ENCODE data around the gene LRRC3B. TPM values are rescaled to one million over a fixed set of nuclear protein-coding genes. Genes with fewer than 3 reads are reported as not detected.

The LRRC3B gene
- total RNA-seq, 2 donors from 2014 or later: 0.03 TPM; not detected in 1

DNA sequence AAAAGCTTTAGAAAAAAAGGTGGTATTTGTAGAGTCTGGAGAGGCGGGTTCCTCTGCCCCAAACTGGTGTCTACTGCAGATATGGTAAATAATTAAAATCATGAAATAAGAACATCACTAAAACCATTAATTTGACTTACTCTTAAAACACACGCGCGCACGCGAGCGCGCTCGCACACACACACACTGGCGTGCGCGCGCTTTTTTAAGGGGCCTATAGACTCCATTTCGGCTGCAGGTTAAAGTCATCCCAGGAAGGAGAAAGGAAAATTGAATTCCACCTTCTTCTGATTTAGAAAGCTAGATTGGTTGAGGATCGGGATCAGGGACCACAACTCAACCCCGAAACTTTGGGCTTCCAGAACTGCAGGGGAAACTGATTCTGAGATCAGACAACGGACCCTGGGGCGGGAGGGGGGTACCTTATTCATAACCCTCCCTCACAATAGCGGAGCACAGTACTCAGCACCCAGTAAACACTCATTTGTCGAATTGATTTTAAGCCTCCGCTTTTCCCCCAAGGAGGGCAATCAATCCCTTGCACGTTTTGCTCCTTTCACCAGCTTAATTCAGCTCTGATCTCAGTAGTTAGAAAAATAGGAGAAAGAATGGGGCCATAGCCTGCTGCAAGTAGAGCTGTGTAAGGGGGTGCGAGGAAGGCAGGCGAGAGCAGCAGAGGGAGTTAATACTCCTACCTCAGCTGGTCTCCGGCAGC is 509 bp upstream of the LRRC3B start:
- ATAC-seq (replicated peaks): no peak
- Mint-ChIP-seq H3K4me1 (no peaks in the 10 kb centered on the region), H3K36me3 (ENCODE audit: low read depth) (no peaks in the 10 kb centered on the region), H3K27me3 (peaks cover 35% of the 10 kb centered on the region), H3K4me3 (no peak overlapping the region), H3K27ac (no peak overlapping the region), H3K9me3 (no peaks in the 10 kb centered on the region)

DNA sequence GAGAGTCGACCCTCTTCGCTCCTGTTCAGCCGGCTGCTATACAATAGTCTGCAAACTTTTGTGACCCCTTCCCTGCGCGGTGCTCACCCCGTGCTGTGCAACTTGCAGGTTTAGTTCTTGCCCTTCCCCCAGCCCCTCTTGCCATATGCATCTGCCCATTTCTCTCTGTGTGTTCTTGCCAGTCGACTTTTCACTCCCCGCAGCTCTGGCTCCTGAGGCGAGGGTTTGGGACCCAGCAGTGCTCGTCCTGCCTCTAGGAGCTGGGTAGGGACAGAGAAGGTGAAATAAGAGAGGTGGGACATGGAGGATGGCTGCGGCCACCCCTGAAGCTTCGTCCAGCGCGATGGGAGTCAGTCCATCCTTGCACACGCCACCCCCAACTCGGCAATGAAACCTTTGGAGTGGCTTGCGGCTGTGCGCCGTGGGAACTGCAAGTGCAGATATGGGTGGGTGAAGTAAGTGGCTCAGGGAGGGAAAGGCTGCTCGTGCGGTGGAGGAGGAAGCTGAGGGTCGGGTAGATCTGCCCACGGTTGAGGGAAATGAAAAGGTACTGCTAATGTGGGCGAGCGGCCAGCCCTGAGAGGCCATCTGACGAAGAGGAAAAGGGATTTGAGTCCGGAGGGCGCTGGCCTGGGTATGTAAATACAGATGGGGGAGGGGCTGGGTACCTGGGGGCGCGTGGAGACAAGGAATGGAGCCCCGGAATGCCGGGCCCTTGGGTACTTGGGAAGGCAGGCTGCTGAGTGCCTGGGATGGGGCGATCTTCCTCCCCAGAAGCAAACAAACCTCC is 1.0 kb downstream of the LRRC3B start:
- ATAC-seq (replicated peaks): no peak
- Mint-ChIP-seq H3K36me3 (ENCODE audit: low read depth) (no peaks in the 10 kb centered on the region), H3K4me3 (no peak overlapping the region), H3K27me3 (peaks cover 38% of the 10 kb centered on the region), H3K4me1 (no peaks in the 10 kb centered on the region), H3K9me3 (no peaks in the 10 kb centered on the region), H3K27ac (no peak overlapping the region)

DNA sequence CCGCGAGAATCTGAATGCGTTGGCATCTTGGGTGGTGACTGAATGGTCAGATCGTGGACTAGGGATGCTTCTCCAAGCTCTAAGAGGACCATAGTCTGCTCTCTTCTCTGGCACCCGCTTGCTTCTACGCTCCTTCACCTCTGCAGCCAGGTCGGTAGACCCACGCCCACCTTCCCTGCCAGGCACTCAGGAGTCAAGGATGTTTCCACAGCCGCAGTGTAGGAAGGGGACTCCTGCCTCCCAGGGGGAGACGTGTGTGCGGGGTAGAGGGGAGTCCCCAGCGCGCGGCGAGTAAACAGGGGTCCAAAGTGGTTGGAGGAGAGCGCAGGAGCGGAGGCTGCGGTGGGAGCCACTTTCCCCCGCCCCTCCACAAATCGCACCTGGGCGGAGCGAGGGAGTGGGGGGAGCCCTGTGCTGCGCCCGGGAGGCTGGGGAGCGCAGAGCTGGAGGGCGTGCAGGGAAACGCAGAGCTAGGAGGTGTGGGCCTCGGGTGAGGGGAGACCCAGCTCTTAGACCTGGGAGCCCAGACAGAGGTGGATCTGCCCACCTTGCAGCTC is 1.7 kb downstream of the LRRC3B start:
- no peak overlapping the region for H3K27ac Mint-ChIP-seq
- no peak overlapping the region for H3K4me3 Mint-ChIP-seq
- H3K9me3 Mint-ChIP-seq: no peaks in the 10 kb centered on the region
- H3K27me3 Mint-ChIP-seq: peaks cover 38% of the 10 kb centered on the region
- no peaks in the 10 kb centered on the region for H3K4me1 Mint-ChIP-seq
- H3K36me3 Mint-ChIP-seq (ENCODE audit: low read depth): no peaks in the 10 kb centered on the region
- no peak for ATAC-seq (replicated peaks)

DNA sequence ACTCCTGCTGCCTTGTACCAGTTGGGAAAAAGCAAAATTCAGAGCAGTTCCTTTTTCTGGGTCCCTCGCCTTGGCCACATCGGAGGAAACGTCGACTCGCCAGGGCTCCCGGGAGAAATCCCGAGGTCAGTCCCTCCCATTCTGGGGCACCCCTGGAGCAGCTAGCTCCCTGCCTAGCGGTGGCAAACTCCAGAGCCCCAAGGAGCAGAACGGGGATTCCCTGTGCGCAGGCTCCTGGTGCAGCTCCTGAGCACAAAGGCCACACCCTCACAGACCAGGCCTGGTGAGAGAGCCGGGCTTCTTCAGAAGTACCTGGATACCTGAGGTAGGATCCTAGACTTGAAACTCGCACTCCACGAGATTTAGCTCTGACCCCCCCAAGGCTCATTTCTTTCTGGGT is 2.6 kb downstream of the LRRC3B start:
- Mint-ChIP-seq H3K36me3 (ENCODE audit: low read depth) (no peaks in the 10 kb centered on the region), H3K4me3 (no peak overlapping the region)

DNA sequence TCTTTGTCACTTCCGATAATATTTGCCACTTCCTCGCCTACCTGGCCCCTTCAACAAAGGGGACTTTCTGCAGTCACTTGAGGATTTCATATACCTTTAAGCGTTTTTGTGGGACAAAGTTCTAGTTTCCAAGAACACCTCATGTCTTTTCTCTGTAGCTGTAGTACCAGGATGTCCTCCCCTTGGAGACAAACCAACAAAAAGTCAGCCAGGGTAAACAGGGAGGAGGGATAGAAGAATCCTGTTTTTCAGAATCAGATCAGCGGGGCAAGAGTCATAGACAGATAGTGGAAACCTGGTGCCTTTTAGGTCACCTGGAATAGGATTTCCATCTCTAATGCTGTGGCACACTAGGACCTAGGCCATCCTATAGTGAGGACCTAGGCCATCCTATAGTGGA is 4.5 kb downstream of the LRRC3B start:
- H3K27ac Mint-ChIP-seq: no peak overlapping the region
- no peaks in the 10 kb centered on the region for H3K4me1 Mint-ChIP-seq
- ATAC-seq (replicated peaks): no peak
- H3K36me3 Mint-ChIP-seq (ENCODE audit: low read depth): no peaks in the 10 kb centered on the region
- peaks cover 25% of the 10 kb centered on the region for H3K27me3 Mint-ChIP-seq
- H3K4me3 Mint-ChIP-seq: no peak overlapping the region
- no peaks in the 10 kb centered on the region for H3K9me3 Mint-ChIP-seq

More for the DNA sequence above, 2.6 kb downstream of the LRRC3B start:
- H3K27me3 Mint-ChIP-seq: peaks cover 38% of the 10 kb centered on the region
- no peaks in the 10 kb centered on the region for H3K4me1 Mint-ChIP-seq
- H3K27ac Mint-ChIP-seq: no peak overlapping the region
- no peak for ATAC-seq (replicated peaks)
- H3K9me3 Mint-ChIP-seq: no peaks in the 10 kb centered on the region

DNA sequence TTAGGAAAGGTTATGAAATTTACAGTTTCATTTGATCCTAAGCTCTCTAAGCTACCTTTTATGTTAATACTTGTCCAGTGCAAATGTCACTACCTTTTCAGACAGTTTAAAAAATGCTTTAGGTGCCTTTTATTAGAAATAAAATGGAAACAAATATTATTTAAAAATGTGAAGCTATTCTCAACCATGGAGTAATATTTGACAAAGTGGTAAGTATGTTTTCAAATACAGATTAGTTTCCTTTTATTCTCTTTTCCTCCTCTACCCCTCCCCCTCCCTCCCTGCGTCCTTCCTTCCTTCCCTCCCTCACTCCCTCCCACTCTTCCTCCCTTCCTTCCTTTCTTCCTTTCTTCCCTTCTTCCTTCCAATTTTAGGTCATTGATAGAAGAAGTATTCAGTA is 6.3 kb downstream of the LRRC3B start:
- H3K27ac Mint-ChIP-seq: no peak overlapping the region
- no peaks in the 10 kb centered on the region for H3K4me1 Mint-ChIP-seq
- no peaks in the 10 kb centered on the region for H3K9me3 Mint-ChIP-seq
- H3K4me3 Mint-ChIP-seq: no peak overlapping the region
- no peak for ATAC-seq (replicated peaks)
- peaks cover 15% of the 10 kb centered on the region for H3K27me3 Mint-ChIP-seq
- no peaks in the 10 kb centered on the region for H3K36me3 Mint-ChIP-seq (ENCODE audit: low read depth)

DNA sequence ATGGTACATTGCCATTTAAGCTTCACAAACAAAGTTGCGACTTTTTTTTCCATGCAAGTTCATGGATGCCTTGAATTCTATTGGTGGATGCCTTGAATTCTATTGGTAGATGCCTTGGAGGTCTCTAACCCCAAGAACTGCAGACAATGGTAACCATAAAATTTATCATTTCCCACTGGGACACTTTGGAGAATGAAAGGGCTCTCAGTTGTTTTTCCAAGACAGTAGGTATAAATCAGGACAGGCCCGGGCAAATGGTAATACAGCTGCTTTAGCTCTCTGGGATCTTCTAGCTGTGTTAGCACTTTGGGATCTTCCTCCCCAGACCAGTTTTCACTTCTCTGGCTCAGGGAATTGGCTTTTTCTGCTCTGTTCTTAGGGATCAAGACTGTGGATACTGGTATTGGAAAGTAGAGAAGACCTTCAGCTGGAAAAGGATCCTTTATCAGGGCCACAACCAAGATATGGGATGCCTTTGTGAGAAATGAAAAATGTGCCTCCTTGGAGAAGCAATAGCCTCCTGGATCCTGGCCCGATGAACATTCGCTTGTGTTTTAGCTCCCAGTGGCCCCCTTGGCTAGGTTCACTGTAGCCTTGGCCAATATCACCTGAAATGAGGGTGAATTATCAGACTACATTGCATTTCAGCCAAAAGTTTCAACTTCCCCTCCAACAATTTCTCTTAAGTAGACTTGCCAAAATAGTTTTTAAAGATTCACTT is 8.3 kb downstream of the LRRC3B start:
- H3K9me3 Mint-ChIP-seq: no peaks in the 10 kb centered on the region
- no peak overlapping the region for H3K4me3 Mint-ChIP-seq
- ATAC-seq (replicated peaks): no peak
- H3K27me3 Mint-ChIP-seq: peaks cover 10% of the 10 kb centered on the region
- H3K27ac Mint-ChIP-seq: no peak overlapping the region
- no peaks in the 10 kb centered on the region for H3K4me1 Mint-ChIP-seq
- H3K36me3 Mint-ChIP-seq (ENCODE audit: low read depth): no peaks in the 10 kb centered on the region

DNA sequence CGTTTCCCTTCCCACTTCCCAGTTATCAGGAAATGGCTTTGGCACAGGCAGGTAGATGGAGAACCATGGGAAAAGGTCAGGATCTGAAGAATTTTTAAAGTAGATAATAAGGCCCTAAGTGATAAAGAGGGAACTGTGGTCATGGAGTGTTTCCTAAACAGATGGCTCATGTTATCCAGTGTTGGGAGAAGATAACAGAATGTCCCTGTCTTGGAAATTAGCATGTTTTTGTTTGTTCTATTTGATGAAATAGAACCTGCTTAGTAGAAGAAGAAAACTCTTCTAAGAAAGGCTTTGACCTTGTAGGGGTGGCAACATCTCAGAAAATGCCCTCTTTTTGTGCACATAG is 8.8 kb downstream of the LRRC3B start:
- no peak overlapping the region for H3K27ac Mint-ChIP-seq
- no peaks in the 10 kb centered on the region for H3K36me3 Mint-ChIP-seq (ENCODE audit: low read depth)
- H3K27me3 Mint-ChIP-seq: peaks cover 10% of the 10 kb centered on the region
- H3K9me3 Mint-ChIP-seq: no peaks in the 10 kb centered on the region
- no peak for ATAC-seq (replicated peaks)
- H3K4me1 Mint-ChIP-seq: no peaks in the 10 kb centered on the region
- no peak overlapping the region for H3K4me3 Mint-ChIP-seq

DNA sequence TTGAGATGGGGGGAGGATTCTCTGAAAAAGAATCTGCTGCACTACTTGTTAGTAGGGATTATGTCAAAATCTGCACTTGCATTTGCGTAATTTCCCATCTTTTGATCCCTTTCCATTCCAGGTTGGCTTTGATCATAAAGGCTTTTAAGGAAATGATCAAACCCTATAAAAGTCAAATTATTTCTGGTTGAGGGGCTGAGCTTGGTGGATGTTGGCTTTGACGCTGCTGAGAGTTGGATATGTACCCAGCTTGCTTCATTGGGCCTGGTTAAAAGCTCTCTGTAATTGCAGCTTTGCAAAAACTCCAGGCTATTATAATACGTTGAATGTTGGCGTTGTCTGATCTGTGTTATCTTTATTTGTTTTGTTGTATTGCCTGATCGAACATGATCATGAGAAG is 12.0 kb downstream of the LRRC3B start:
- H3K27ac Mint-ChIP-seq: no peak overlapping the region
- peaks cover 4% of the 10 kb centered on the region for H3K27me3 Mint-ChIP-seq
- no peak for ATAC-seq (replicated peaks)
- H3K9me3 Mint-ChIP-seq: no peaks in the 10 kb centered on the region
- H3K36me3 Mint-ChIP-seq (ENCODE audit: low read depth): no peaks in the 10 kb centered on the region
- no peaks in the 10 kb centered on the region for H3K4me1 Mint-ChIP-seq
- H3K4me3 Mint-ChIP-seq: no peak overlapping the region

DNA sequence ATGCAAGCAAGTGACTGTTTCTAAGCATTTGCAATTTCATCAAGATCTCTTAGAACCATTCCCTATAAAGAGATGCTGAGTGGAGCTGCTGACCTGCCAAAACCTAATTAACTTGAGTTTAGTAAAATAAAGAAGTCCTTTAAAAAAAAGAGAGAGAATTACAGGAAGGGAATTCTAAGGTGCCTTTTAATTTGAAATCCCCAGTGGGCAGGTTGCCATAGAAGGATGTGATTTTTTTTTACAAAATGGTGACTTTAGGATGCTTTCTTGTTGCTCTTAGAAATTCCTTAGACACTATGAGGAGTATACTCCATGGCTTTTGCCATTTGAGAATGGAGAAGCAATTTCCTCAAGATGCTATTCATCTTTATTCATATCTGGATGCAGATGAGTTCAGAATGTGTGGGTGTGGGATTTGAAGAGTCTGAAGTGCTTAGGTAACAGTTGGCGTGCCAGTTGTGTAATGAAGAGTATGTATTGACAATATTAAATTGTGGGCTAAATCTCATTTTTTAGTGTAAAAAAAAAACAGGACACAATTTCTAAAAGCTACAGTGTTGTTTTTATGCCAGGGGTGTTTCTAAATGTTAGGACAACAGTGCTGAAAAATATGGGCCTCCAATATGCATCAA is 13.6 kb downstream of the LRRC3B start:
- no peaks in the 10 kb centered on the region for H3K4me1 Mint-ChIP-seq
- H3K36me3 Mint-ChIP-seq (ENCODE audit: low read depth): no peaks in the 10 kb centered on the region
- H3K9me3 Mint-ChIP-seq: peaks cover 3% of the 10 kb centered on the region
- no peak overlapping the region for H3K27ac Mint-ChIP-seq
- no peak for ATAC-seq (replicated peaks)
- peaks cover 9% of the 10 kb centered on the region for H3K27me3 Mint-ChIP-seq
- no peak overlapping the region for H3K4me3 Mint-ChIP-seq

DNA sequence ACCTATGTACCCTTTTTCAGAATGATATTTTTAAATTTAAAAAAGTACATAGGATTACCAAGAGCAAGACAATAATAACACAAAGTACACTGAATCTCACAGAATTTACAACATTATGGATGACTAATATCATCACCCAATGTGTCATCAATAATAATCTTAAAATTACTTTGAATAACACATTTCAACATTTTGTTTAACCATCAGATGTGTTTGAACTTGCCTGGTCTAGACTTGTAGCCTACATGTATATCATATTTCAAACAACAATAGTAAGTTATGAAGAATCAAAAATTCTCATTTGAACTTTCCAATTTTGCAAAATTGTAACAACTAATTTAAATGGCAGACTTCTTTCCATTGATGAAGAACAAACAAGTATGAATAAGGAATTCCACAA is 15.1 kb downstream of the LRRC3B start:
- peaks cover 3% of the 10 kb centered on the region for H3K9me3 Mint-ChIP-seq
- no peak overlapping the region for H3K27ac Mint-ChIP-seq
- H3K4me1 Mint-ChIP-seq: no peaks in the 10 kb centered on the region
- H3K36me3 Mint-ChIP-seq (ENCODE audit: low read depth): no peaks in the 10 kb centered on the region
- H3K4me3 Mint-ChIP-seq: no peak overlapping the region
- H3K27me3 Mint-ChIP-seq: peaks cover 12% of the 10 kb centered on the region
- no peak for ATAC-seq (replicated peaks)

DNA sequence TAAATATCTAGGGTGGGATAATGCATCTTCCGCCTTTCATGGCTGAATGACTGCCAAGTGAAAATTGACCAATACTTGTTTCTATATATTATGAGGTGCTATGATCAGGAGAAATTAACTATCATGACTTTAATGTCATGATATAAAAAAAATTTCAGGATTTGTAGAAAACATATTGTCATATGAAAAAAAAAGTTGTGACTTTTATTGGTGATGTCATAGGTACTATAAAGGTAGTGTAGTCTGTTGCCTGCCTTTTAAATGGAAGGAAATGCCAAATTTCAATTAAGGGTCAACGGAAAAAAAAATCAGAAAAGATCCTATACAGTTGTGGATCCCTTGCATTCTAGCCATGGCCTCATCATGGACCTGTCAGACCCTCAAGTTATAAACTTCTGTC is 15.5 kb downstream of the LRRC3B start:
- peaks cover 8% of the 10 kb centered on the region for H3K27me3 Mint-ChIP-seq
- H3K4me1 Mint-ChIP-seq: no peaks in the 10 kb centered on the region
- H3K27ac Mint-ChIP-seq: no peak overlapping the region
- no peak for ATAC-seq (replicated peaks)
- H3K4me3 Mint-ChIP-seq: no peak overlapping the region
- no peaks in the 10 kb centered on the region for H3K36me3 Mint-ChIP-seq (ENCODE audit: low read depth)
- peaks cover 3% of the 10 kb centered on the region for H3K9me3 Mint-ChIP-seq

DNA sequence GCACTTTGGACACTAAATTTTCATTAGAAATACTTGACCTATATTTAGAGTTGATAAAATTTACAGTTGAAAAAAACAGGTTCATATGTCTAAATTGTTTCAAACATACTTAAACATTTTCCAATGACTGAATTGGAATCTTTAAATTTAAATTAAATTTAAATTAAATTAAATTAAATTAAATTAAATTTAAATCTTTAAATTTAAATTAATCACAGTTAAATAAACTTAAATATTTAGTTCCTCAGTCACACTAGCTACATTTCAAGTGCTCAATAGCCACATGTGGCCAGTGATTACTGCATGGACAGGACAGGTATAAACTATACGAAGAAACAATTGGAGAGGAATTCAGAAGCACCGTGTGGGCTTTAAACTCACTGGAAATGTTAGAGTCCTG is 16.8 kb downstream of the LRRC3B start:
- ATAC-seq (replicated peaks): no peak
- Mint-ChIP-seq H3K27ac (no peak overlapping the region), H3K36me3 (ENCODE audit: low read depth) (no peaks in the 10 kb centered on the region), H3K4me1 (no peaks in the 10 kb centered on the region), H3K27me3 (peaks cover 8% of the 10 kb centered on the region), H3K4me3 (no peak overlapping the region), H3K9me3 (peaks cover 3% of the 10 kb centered on the region)

DNA sequence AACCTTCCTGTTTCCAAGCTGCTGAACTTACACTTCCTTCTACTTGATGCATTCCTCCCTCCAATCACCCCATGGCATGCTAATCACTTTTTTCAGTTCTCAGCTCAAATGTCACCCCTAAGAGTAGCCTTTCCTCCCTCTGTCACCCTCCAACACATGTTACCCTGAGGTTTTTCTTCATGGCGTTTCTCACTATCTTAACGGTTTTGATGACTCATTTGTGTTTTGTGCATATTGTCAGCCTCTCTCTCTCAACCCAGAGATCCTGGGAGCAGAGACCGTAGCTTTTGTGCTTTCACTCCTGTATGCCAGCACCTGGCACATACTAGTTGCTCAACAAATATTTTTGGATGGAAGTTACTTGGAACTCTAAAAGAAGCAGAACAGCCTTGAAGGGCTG is 24.5 kb downstream of the LRRC3B start:
- no peak for ATAC-seq (replicated peaks)
- Mint-ChIP-seq H3K27me3 (peaks cover 4% of the 10 kb centered on the region), H3K4me1 (no peaks in the 10 kb centered on the region), H3K27ac (no peak overlapping the region), H3K4me3 (no peak overlapping the region), H3K36me3 (ENCODE audit: low read depth) (no peaks in the 10 kb centered on the region), H3K9me3 (no peaks in the 10 kb centered on the region)

Measured in activated T-helper 17 cell treated with anti-CD3 and anti-CD28 coated beads, Interleukin-2, amount 50 U/mL, for 72 hours (primary cell).